GM12878 (cell line): ENCODE results near the gene ABHD17A. TPM values are rescaled to one million over a fixed set of nuclear protein-coding genes. Genes with fewer than 3 reads are reported as not detected.

Experiments used
- ATAC-seq: fragments of 200-7000 bp; cut with Tn5 transposase; 3 replicates; pipeline ENCODE4 v1.9.1; 2020; ENCODE audit warnings: mild to moderate bottlenecking, moderate library complexity
- BruUV-seq: library from RNA; stranded (reverse); fragments of 400-500 nt; replicated peaks from 2 replicates; lab custom pipeline; 2021; lab: Mats Ljungman, UMichigan
- CTCF ChIA-PET: fragments of 300-600 bp; sonication (Branson Sonifier 250); formaldehyde crosslinking; extraction: SDS; loops from one replicate; lab custom pipeline; 2021; ENCODE audit warnings: inconsistent platforms; lab: Yijun Ruan, JAX
- POLR2A ChIA-PET: fragments of 350-600 bp; formaldehyde crosslinking; extraction: SDS; loops from one replicate; lab custom pipeline; 2021; ENCODE audit warnings: inconsistent platforms; lab: Charles Lee
- RAD21 ChIA-PET: fragments of 300-600 bp; sonication (Branson Sonifier 250); formaldehyde crosslinking; loops from one replicate; lab custom pipeline; 2023; ENCODE audit warnings: antibody characterized with exemption; ENCODE audit not compliant: unreplicated experiment; lab: Charles Lee
- SMC1A ChIA-PET: fragments of 300-600 bp; sonication (Branson Sonifier 250); formaldehyde crosslinking; loops from one replicate; lab custom pipeline; 2023; ENCODE audit not compliant: unreplicated experiment, uncharacterized antibody; lab: Charles Lee
- DNase-seq: peaks from one replicate; pipeline ENCODE4 v3.0.0-alpha.2; 2011; ENCODE audit warnings: low read depth, low spot score
- FAIRE-seq: peaks from 3 replicates; lab custom pipeline; 2011; peaks lifted over from hg19 to GRCh38; lab: Jason Lieb, UNC
- H2AFZ ChIP-seq: 2 replicates; pipeline ENCODE4 v1.6.0; 2011; ENCODE audit warnings: low read depth, low read length, control low read depth; ENCODE audit not compliant: control insufficient read depth
- H3K27ac ChIP-seq: 2 replicates; pipeline ENCODE4 v1.5.1; 2011; ENCODE audit warnings: control low read depth; ENCODE audit not compliant: control insufficient read depth, insufficient read depth
- H3K27me3 ChIP-seq, 2 experiments: replicated peaks in 1 of 2; 2 replicates each; pipeline versions ENCODE4 v1.6.0 to v1.6.1; 2011; ENCODE audit warnings: low read length in 1 of 2; ENCODE audit not compliant: control insufficient read depth in 2 of 2, insufficient read depth in 2 of 2
- H3K36me3 ChIP-seq, 2 experiments: 2 replicates each; pipeline ENCODE4 v1.5.1; 2011; ENCODE audit warnings: low read length in 1 of 2; ENCODE audit not compliant: control insufficient read depth in 2 of 2, insufficient read depth in 2 of 2
- H3K4me1 ChIP-seq: 2 replicates; pipeline ENCODE4 v1.6.1; 2011; ENCODE audit warnings: mild to moderate bottlenecking, low read length, moderate library complexity, mixed read lengths; ENCODE audit not compliant: control insufficient read depth, insufficient read depth
- H3K4me2 ChIP-seq: 2 replicates; pipeline ENCODE4 v1.6.0; 2011; ENCODE audit warnings: control low read depth; ENCODE audit not compliant: control insufficient read depth, insufficient read depth
- H3K4me3 ChIP-seq: fragments of 200-600 bp; sonication (generic); 2 replicates; pipeline ENCODE4 v1.5.1; 2016
- H3K79me2 ChIP-seq: 2 replicates; pipeline ENCODE4 v1.6.0; 2011; ENCODE audit warnings: low read length; ENCODE audit not compliant: control insufficient read depth, insufficient read depth
- H3K9ac ChIP-seq: 2 replicates; pipeline ENCODE4 v1.8.0; 2011; ENCODE audit warnings: low read length, control low read depth, mixed read lengths; ENCODE audit not compliant: control insufficient read depth, insufficient read depth
- H3K9me3 ChIP-seq: replicated peaks from 3 replicates; pipeline ENCODE4 v1.5.1; 2011; ENCODE audit warnings: mild to moderate bottlenecking, low read length; ENCODE audit not compliant: control insufficient read depth, insufficient read depth
- H4K20me1 ChIP-seq: 2 replicates; pipeline ENCODE4 v1.6.0; 2011; ENCODE audit not compliant: control insufficient read depth, insufficient read depth
- CHD4 ChIP-seq: fragments of 200-600 bp; sonication (generic); IDR thresholded peaks from 2 replicates; pipeline ENCODE4 v1.6.1; 2016; ENCODE audit warnings: mild to moderate bottlenecking
- EED ChIP-seq: sonication (generic); IDR thresholded peaks from 2 replicates; pipeline ENCODE4 v1.6.1; 2016; ENCODE audit warnings: antibody characterized with exemption, low read depth
- EGR1 ChIP-seq, 2 experiments: IDR thresholded peaks; 1 replicate in 1 of 2; 2 replicates in 1 of 2; pipeline ENCODE4 v1.6.1; 2011 to 2012; ENCODE audit warnings: low read depth in 2 of 2, low read length in 2 of 2, borderline replicate concordance in 1 of 2, mild to moderate bottlenecking in 1 of 2, moderate library complexity in 1 of 2
- FOXK2 ChIP-seq: fragments of 450-650 bp; IDR thresholded peaks from 2 replicates; pipeline ENCODE4 v1.6.1; 2017; ENCODE audit warnings: mild to moderate bottlenecking, moderate library complexity
- IKZF1 ChIP-seq: fragments of 450-650 bp; conservative IDR thresholded peaks from 2 replicates; pipeline ENCODE4 v1.6.1; 2017; ENCODE audit warnings: antibody characterized with exemption, mild to moderate bottlenecking
- IKZF2 ChIP-seq, 2 experiments: fragments of 450-650 bp; IDR thresholded peaks; 2 replicates each; pipeline ENCODE4 v1.6.1; 2017; ENCODE audit warnings: mild to moderate bottlenecking in 2 of 2, moderate library complexity in 2 of 2
- JUND ChIP-seq: IDR thresholded peaks from 2 replicates; pipeline ENCODE4 v1.6.1; 2012; ENCODE audit warnings: low read depth, mild to moderate bottlenecking, low read length, improper control_type of control experiment, moderate library complexity
- MEF2A ChIP-seq: IDR thresholded peaks from 2 replicates; pipeline ENCODE4 v1.6.1; 2011; ENCODE audit warnings: low read depth, mild to moderate bottlenecking, low read length, moderate library complexity; ENCODE audit not compliant: insufficient read depth
- RAD51 ChIP-seq: fragments of 450-650 bp; IDR thresholded peaks from 2 replicates; pipeline ENCODE4 v1.6.1; 2016; ENCODE audit warnings: moderate library complexity, mild to moderate bottlenecking, inconsistent platforms
- SRF ChIP-seq, 2 experiments: IDR thresholded peaks; 2 replicates each; pipeline ENCODE4 v1.6.1; 2011; ENCODE audit warnings: low read depth in 2 of 2, low read length in 2 of 2, mild to moderate bottlenecking in 1 of 2, moderate library complexity in 1 of 2
- YBX1 ChIP-seq: fragments of 450-650 bp; IDR thresholded peaks from 2 replicates; pipeline ENCODE4 v1.6.1; 2016; ENCODE audit warnings: antibody characterized with exemption
- ZNF207 ChIP-seq: fragments of 450-650 bp; IDR thresholded peaks from 2 replicates; pipeline ENCODE4 v1.6.1; 2014; ENCODE audit warnings: antibody characterized with exemption, mild to moderate bottlenecking, borderline replicate concordance
- ZNF24 ChIP-seq: fragments of 450-650 bp; IDR thresholded peaks from 2 replicates; pipeline ENCODE4 v1.6.1; 2017; ENCODE audit warnings: antibody characterized with exemption, mild to moderate bottlenecking
- WGBS: methylation state at CpG from one replicate; pipeline ENCODE4 v1.1.6; 2016; ENCODE audit warnings: low lambda C conversion rate; ENCODE audit not compliant: insufficient replicate concordance, insufficient coverage; ENCODE audit errors: missing lambda C conversion rate; 5-methylcytosine and 5-hydroxymethylcytosine counted together
- in situ Hi-C: fragments of 300-500 bp; cut with MboI; formaldehyde crosslinking; loops from 9 replicates; pipeline ENCODE4 v1.14.3; 2018; ENCODE audit warnings: mixed read lengths
- intact Hi-C: fragments of 100-400 bp; cut with micrococcal nuclease; formaldehyde crosslinking; loops from one replicate; pipeline ENCODE4 v1.14.2; 2022; ENCODE audit not compliant: unreplicated experiment
- polyA plus RNA-seq, 11 experiments: library from polyadenylated mRNA; depleted of rRNA in 4 of 11; unstranded in 6 of 11; stranded (reverse) in 5 of 11; fragments of >200 nt; fragmentation: Nextera tagmentation in 4 of 11; fragmentation: Illumina TruSeq in 1 of 11; extraction: Ambion mirVana in 4 of 11; extraction: Trizol in 1 of 11; gene quantifications; 1 replicate in 1 of 11; 2 replicates in 10 of 11; pipeline versions ENCODE4 v1.2.1 to v1.2.3, GENCODE V29; 2011 to 2016; ENCODE audit warnings: inconsistent platforms in 2 of 11, missing spikeins in 2 of 11, low read depth in 1 of 11
- total RNA-seq, 4 experiments: library from RNA; depleted of rRNA in 3 of 4; stranded (reverse); fragments of >200 nt in 3 of 4; fragmentation: Illumina TruSeq in 1 of 4; extraction: Trizol in 1 of 4; gene quantifications; 2 replicates each; pipeline versions ENCODE4 v1.2.1 to v1.2.3, GENCODE V29; 2013 to 2021
- TF ChIP-seq, protein P1 (sequence below): IDR thresholded peaks from 2 replicates; pipeline ENCODE4 v1.6.1; 2011; ENCODE audit warnings: low read depth, low read length, improper control_type of control experiment, borderline replicate concordance
- TF ChIP-seq, protein P2 (sequence below): fragments of 450-650 bp; IDR thresholded peaks from 2 replicates; pipeline ENCODE4 v1.6.1; 2016; ENCODE audit warnings: mild to moderate bottlenecking
- TF ChIP-seq, protein P3 (sequence below): fragments of 450-650 bp; IDR thresholded peaks from 2 replicates; pipeline ENCODE4 v1.6.1; 2017; ENCODE audit warnings: antibody characterized with exemption, mild to moderate bottlenecking, moderate library complexity

ABHD17A gene
- total and polyA plus RNA-seq, 10 of the 15 experiments (the other 5 are each of a cell fraction or from before 2014, with no cell fraction given), result 0.13 to 126 (median 28.8) TPM; not detected in 1

DNA sequence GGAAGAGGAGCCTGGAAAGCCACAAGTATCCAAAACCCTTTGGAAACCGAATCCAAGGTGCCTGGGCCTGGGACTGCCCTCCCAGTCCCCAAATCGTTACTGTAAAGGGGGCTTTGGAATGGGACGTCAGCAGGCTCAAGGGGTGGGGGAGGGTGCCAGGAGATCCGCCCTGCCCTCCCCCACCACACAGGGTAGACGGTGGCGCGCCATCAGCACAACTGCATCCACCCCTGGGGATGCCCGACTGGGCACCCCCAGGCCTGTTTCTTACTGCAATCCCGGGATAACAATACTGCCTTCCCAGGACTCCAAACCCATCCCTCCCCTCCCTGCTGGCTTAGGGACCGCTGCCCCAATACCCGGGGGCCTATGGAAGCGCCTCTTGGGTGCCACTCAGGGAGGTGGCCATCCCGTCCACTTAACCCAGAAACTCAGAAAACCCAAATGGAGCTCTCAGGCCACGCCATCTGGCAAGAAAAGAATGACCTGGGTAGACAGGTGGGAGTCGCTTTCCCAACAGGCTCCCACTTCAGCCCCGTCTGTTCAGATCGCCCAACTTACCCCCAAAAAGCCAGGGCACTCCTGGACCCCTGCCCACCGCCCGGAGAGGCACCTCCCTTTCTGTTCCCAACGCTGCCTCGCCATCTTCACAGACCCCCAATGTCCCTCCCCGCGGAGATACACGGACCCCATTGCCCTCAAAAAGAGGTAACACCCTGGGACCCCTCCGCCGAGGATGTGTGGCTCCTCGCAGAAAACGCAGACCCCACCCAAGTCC lies 24.3 kb downstream of the ABHD17A start (continued):
- TF ChIP-seq, protein P1, sequence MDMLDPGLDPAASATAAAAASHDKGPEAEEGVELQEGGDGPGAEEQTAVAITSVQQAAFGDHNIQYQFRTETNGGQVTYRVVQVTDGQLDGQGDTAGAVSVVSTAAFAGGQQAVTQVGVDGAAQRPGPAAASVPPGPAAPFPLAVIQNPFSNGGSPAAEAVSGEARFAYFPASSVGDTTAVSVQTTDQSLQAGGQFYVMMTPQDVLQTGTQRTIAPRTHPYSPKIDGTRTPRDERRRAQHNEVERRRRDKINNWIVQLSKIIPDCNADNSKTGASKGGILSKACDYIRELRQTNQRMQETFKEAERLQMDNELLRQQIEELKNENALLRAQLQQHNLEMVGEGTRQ, result no peak
- TF ChIP-seq MEF2A (no peak), JUND (no peak), IKZF2 (IDR thresholded peaks at IDR 0.05) (no peak)
- TF ChIP-seq, protein P2, sequence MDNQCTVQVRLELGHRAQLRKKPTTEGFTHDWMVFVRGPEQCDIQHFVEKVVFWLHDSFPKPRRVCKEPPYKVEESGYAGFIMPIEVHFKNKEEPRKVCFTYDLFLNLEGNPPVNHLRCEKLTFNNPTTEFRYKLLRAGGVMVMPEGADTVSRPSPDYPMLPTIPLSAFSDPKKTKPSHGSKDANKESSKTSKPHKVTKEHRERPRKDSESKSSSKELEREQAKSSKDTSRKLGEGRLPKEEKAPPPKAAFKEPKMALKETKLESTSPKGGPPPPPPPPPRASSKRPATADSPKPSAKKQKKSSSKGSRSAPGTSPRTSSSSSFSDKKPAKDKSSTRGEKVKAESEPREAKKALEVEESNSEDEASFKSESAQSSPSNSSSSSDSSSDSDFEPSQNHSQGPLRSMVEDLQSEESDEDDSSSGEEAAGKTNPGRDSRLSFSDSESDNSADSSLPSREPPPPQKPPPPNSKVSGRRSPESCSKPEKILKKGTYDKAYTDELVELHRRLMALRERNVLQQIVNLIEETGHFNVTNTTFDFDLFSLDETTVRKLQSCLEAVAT, result no peak

DNA sequence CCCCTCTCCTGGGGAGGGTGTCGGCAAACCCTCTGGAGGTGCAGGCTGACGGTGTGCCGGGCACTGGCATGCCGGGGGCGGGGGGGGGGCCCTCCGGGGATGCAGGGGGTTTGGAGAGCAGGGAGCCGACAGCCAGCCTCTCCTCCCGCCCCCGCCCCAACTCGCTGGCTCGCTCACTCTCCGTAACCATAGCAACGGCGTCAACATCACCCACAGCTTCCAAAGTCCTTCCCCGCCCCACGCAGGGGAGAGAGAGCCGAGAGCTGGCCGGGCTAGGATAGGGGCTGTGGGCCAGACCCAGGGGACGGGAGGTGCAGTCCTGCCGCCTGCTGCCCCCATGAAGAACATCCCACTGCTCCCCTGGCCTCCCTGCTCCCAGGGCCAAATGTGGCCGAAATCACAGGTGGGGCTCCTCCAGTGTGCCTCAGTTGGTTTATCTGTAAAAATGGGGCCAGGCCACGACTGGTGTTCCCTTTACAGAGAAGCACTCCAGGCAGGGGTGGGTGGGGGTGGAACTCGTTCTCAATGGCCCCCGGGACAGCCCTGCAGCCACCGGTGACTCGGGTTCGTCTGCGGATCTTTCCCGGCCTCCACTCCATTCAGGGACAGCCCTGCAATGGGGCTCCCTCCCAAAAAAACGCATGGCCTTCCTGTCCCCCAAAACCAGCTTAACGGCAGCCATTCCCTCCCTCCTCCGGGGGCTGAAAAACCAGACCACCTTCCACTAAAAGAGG lies 25.1 kb downstream of the ABHD17A start:
- ATAC-seq, result no peak
- CTCF ChIA-PET, result interaction anchor here (0.6 kb wide), 1 partner anchor 37 kb away, joined by 3 read pairs; no protein-coding TSS in a partner anchor
- peak overlapping the region; percentile 72 for H3K4me2 ChIP-seq
- DNase-seq, result no peak
- SMC1A ChIA-PET, result no interaction called here
- no peak for FAIRE-seq
- peaks cover 0 to 1% of the 10 kb centered on the region in 2 experiments; a peak in 1 of 4 replicates for H3K36me3 ChIP-seq
- intact Hi-C loops, result no loop called here
- no peaks in the 10 kb centered on the region for H3K27me3 ChIP-seq
- in situ Hi-C loops, result loop anchor here (25.0 kb wide), 1 partner anchor 1502 kb away; the partner anchor contains the start of gene NFIC
- no TSS peak for BruUV-seq
- H3K27ac ChIP-seq, result no peak overlapping the region
- peak overlapping the region; percentile 17; the same call in 1 of the 2 replicates for H3K9ac ChIP-seq
- no peak overlapping the region for H2AFZ ChIP-seq
- H4K20me1 ChIP-seq, result peaks cover 7% of the 10 kb centered on the region; the same call in 1 of the 2 replicates
- WGBS, result 42% methylated on average over 27 of the region's 32 CpGs
- POLR2A ChIA-PET, result interaction anchor here (0.6 to 1.2 kb wide), 2 partner anchors 16 to 171 kb away, joined by 3 read pairs; no protein-coding TSS in a partner anchor
- peaks cover 7% of the 10 kb centered on the region for H3K4me1 ChIP-seq
- RAD21 ChIA-PET, result interaction anchor here (0.6 kb wide), 1 partner anchor 22 kb away, joined by 3 read pairs; no protein-coding TSS in a partner anchor
- H3K79me2 ChIP-seq, result peaks cover 74% of the 10 kb centered on the region
- H3K4me3 ChIP-seq, result peak overlapping the region; percentile 94; the same call in 1 of the 2 replicates
- H3K9me3 ChIP-seq, result no peaks in the 10 kb centered on the region
- TF ChIP-seq YBX1, result no peak
- no peak for TF ChIP-seq ZNF207
- TF ChIP-seq ZNF24, result no peak
- TF ChIP-seq SRF (IDR thresholded peaks at IDR 0.05; ENCODE audit: low read depth in 2 of 2, low read length in 2 of 2), result no peak
- TF ChIP-seq, protein P3, sequence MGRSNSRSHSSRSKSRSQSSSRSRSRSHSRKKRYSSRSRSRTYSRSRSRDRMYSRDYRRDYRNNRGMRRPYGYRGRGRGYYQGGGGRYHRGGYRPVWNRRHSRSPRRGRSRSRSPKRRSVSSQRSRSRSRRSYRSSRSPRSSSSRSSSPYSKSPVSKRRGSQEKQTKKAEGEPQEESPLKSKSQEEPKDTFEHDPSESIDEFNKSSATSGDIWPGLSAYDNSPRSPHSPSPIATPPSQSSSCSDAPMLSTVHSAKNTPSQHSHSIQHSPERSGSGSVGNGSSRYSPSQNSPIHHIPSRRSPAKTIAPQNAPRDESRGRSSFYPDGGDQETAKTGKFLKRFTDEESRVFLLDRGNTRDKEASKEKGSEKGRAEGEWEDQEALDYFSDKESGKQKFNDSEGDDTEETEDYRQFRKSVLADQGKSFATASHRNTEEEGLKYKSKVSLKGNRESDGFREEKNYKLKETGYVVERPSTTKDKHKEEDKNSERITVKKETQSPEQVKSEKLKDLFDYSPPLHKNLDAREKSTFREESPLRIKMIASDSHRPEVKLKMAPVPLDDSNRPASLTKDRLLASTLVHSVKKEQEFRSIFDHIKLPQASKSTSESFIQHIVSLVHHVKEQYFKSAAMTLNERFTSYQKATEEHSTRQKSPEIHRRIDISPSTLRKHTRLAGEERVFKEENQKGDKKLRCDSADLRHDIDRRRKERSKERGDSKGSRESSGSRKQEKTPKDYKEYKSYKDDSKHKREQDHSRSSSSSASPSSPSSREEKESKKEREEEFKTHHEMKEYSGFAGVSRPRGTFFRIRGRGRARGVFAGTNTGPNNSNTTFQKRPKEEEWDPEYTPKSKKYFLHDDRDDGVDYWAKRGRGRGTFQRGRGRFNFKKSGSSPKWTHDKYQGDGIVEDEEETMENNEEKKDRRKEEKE, result no peak
- no peak for TF ChIP-seq EED
- TF ChIP-seq IKZF1, result peak; percentile 10; the same call in 1 of the 2 replicates
- TF ChIP-seq FOXK2, result no peak
- peak in 1 of 2 experiments; percentile 14; a peak in 1 of 3 replicates for TF ChIP-seq EGR1 (IDR thresholded peaks at IDR 0.05; ENCODE audit: borderline replicate concordance in 1 of 2, low read depth in 2 of 2, low read length in 2 of 2)
- TF ChIP-seq CHD4, result no peak
- TF ChIP-seq RAD51, result no peak
